Subcutaneous adipose tissue (tissue), 4 donors: ENCODE data around the gene CT45A3. TPM values are rescaled to one million over a fixed set of nuclear protein-coding genes. Genes with fewer than 3 reads are reported as not detected.
"Not testable (repeated sequence)": the region's sequence is repeated elsewhere in the genome, so short reads cannot be mapped to it uniquely, and the experiment has no call there.

Experiments
- CTCF ChIP-seq: fragments of 450-650 bp; IDR thresholded peaks from one replicate; pipeline ENCODE4 v1.5.1; 2016; ENCODE audit warnings: low read depth, mild to moderate bottlenecking, control low read depth, antibody characterized with exemption, moderate library complexity
- small RNA-seq: library from RNA; depleted of rRNA; stranded (forward); fragments of <200 nt; gene quantifications from one replicate; pipeline ENCODE3, GENCODE V24; 2016
- total RNA-seq, 4 donors: library from RNA; depleted of rRNA; stranded (reverse); fragments of >200 nt; gene quantifications; one replicate each; pipeline ENCODE4 v1.1.0, GENCODE V29; 2016

The CT45A3 gene
- total RNA-seq, 4 donors from 2014 or later, result not detected

- TF ChIP-seq CTCF, result not testable (repeated sequence)
Measured at GRCh38 chrX:135713183-135713689, 54.8 kb downstream of the CT45A3 start, which contains the start of gene CT45A1. Gene CT45A1, plus strand, starts transcription at chrX:135713639. Its CDS starts 5,302 bp downstream, at chrX:135718941.

Small RNA genes within 50 kb of the gene (small RNA-seq; reads per million reads assigned to genes)
- not detected for gene AC240442.1

Other genes with a start within 250 kb of the CT45A3 start
- 10 to 100 TPM in 1 of 4 donors, 1 to 10 TPM in 3; 4.3 to 10.6 (median 9.6) TPM for gene INTS6L, start 247.5 kb downstream of the CT45A3 start, total RNA-seq
- not detected for gene CT45A1, start 54.6 kb downstream of the CT45A3 start, total RNA-seq
- not detected for gene CT45A5, start 17.3 kb upstream of the CT45A3 start, total RNA-seq
- not detected for gene CT45A6, start 34.6 kb upstream of the CT45A3 start, total RNA-seq
- not detected for gene CT45A2, start 51.8 kb upstream of the CT45A3 start, total RNA-seq
- not detected for gene CT45A7, start 69.1 kb upstream of the CT45A3 start, total RNA-seq
- not detected for gene CT45A8, start 86.3 kb upstream of the CT45A3 start, total RNA-seq
- gene CT45A9, start 103.6 kb upstream of the CT45A3 start, total RNA-seq, result not detected
- not detected for gene CT45A10, start 125.3 kb upstream of the CT45A3 start, total RNA-seq
- not detected for gene SAGE1, start 125.5 kb upstream of the CT45A3 start, total RNA-seq
- gene MMGT1, start 205.8 kb upstream of the CT45A3 start, total RNA-seq, result 10 to 100 TPM; 30.5 to 55.6 (median 35.5) TPM
- 10 to 100 TPM; 17.1 to 24.0 (median 18.6) TPM for gene SLC9A6, start 217.2 kb upstream of the CT45A3 start, total RNA-seq